Activated CD8-positive, alpha-beta memory T cell treated with anti-CD3 and anti-CD28 coated beads, Interleukin-2, amount 10 ng/mL, durations not matched to agents 7 days and 5 days (primary cell): Measurements from ENCODE around the gene RNASE11. TPM values are rescaled to one million over a fixed set of nuclear protein-coding genes. Genes with fewer than 3 reads are reported as not detected.
"Not testable (repeated sequence)": the region's sequence is repeated elsewhere in the genome, so short reads cannot be mapped to it uniquely, and the experiment has no call there.

Experiments
- ATAC-seq: fragments of 150-1000 bp; cut with Tn5 transposase; one replicate; pipeline ENCODE4 v1.10.0; 2021; ENCODE audit warnings: moderate library complexity
- CTCF ChIA-PET: fragments of 350-600 bp; sonication (Branson Sonifier 250); formaldehyde crosslinking; loops from one replicate; lab custom pipeline; 2021; ENCODE audit warnings: antibody characterized with exemption; lab: Charles Lee
- DNase-seq: peaks from one replicate; pipeline ENCODE4 v3.0.0-alpha.2; 2020
- H3K27ac Mint-ChIP-seq: one replicate; pipeline ENCODE4 v1.8.0; 2021; ENCODE audit warnings: mild to moderate bottlenecking, mixed read lengths
- H3K27me3 Mint-ChIP-seq: one replicate; pipeline ENCODE4 v1.8.0; 2021; ENCODE audit warnings: mixed read lengths
- H3K36me3 Mint-ChIP-seq: one replicate; pipeline ENCODE4 v1.8.0; 2021; ENCODE audit warnings: mild to moderate bottlenecking, mixed read lengths
- H3K4me1 Mint-ChIP-seq: one replicate; pipeline ENCODE4 v1.8.0; 2021; ENCODE audit warnings: mixed read lengths
- H3K4me3 Mint-ChIP-seq: one replicate; pipeline ENCODE4 v1.8.0; 2021; ENCODE audit warnings: mild to moderate bottlenecking, moderate library complexity, mixed read lengths
- H3K9me3 Mint-ChIP-seq: one replicate; pipeline ENCODE4 v1.8.0; 2022; ENCODE audit warnings: low read depth, mixed read lengths
- total RNA-seq, 2 experiments: library from RNA; stranded (reverse); gene quantifications; one replicate each; pipeline ENCODE4 v1.2.3, GENCODE V29; 2021

The RNASE11 gene
- total RNA-seq, 2 experiments from 2014 or later: not detected

- H3K36me3 Mint-ChIP-seq: no peaks in the 10 kb centered on the region
- ATAC-seq: peak; percentile 13
- no peaks in the 10 kb centered on the region for H3K27me3 Mint-ChIP-seq
- no peak overlapping the region for H3K27ac Mint-ChIP-seq
- peak; percentile 83 for DNase-seq
- no peaks in the 10 kb centered on the region for H3K9me3 Mint-ChIP-seq
- CTCF ChIA-PET: interaction anchor here (0.7 to 6.7 kb wide), 28 partner anchors 9 to 293 kb away, joined by 3 to 89 read pairs (median 6); partner anchors contain the start of genes APEX1, CCNB1IP1, OSGEP and PIP4P1
- peaks cover 16% of the 10 kb centered on the region for H3K4me1 Mint-ChIP-seq
- no peak overlapping the region for H3K4me3 Mint-ChIP-seq
Observed at GRCh38 chr14:20610002-20610765, 22.4 kb upstream of the RNASE11 start.

DNA sequence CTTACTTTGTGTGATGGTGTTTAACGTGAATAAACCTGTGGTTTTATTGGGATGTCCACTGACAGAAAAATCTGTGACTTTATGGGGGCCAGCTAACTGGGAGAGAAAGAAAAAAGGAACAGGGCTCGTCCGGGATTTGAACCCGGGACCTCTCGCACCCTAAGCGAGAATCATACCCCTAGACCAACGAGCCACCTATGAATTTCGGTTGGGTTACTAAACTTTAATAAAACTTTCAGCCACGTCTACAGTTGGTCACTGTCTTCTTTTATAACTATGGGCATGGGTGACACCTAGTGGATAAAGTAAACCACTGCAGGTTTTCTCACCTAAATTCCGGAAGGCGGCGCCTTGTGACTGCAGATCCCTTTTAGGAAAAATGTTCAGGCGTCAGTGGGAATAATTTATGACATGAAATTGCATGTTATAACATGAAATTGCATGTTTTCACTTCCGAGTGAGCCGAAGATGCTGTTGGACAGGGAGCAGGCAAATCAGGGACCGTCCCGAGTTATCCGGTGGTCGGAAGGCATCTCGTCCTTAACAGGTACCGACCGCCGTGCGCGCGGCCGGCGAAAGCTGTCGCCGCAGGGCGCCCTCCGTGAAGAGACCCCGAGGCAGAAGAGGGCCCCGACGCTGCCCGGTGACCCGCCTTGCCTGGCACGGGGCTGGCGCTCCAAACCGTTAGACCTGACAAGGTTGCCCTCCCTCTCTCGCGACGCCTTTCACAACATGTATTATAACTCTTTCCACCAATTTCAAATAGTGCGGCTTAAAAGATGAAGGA is 21.6 kb upstream of the RNASE11 start:
- no peak overlapping the region for H3K4me3 Mint-ChIP-seq
- CTCF ChIA-PET: interaction anchor here (0.5 to 6.7 kb wide), 33 partner anchors 9 to 292 kb away, joined by 3 to 89 read pairs (median 4); partner anchors contain the start of genes APEX1, CCNB1IP1, OSGEP and PIP4P1
- H3K9me3 Mint-ChIP-seq: no peaks in the 10 kb centered on the region
- no peaks in the 10 kb centered on the region for H3K36me3 Mint-ChIP-seq
- H3K27me3 Mint-ChIP-seq: no peaks in the 10 kb centered on the region
- no peak overlapping the region for H3K27ac Mint-ChIP-seq
- peak; percentile 5 for ATAC-seq
- peak; percentile 77 for DNase-seq
- H3K4me1 Mint-ChIP-seq: peaks cover 10% of the 10 kb centered on the region

DNA sequence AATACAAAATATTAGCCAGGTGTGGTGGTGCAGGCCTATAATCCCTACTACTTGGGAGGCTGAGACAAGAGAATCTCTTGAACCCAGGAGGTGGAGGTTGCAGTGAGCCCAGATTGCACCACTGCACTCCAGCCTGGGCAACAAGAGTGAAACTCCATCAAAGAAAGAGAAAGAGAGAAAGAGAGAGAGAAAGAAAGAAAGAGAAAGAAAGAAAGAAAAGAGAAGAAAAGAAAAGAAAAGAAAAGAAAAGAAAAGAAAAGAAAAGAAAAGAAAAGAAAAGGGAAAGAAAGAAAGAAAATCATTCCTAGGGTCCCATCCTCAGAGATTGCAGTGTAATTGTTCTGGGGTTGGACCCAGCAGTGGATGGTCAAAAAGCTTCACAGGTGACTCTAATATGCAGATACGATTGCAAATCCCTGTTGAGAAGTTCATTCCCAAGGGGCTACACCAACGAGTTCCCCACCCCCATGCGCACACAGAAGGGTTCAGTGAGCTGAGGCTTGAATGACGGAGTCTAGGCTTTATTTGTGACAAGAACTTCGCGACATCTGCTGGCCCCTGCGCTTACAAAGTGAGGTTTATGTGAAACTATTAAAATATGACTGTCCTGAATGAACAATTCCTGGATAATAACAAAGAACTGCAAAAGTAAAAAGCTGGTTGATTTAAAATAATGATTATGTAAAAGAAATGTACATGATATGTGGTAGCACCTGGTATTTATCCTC is 20.7 kb upstream of the RNASE11 start:
- Mint-ChIP-seq H3K9me3 (no peaks in the 10 kb centered on the region), H3K27me3 (no peaks in the 10 kb centered on the region), H3K27ac (no peak overlapping the region), H3K4me3 (no peak overlapping the region), H3K36me3 (no peaks in the 10 kb centered on the region), H3K4me1 (peaks cover 10% of the 10 kb centered on the region)
- ATAC-seq (no peak), DNase-seq (no peak)
- CTCF ChIA-PET: interaction anchor here (0.5 to 6.7 kb wide), 19 partner anchors 8 to 281 kb away, joined by 3 to 89 read pairs (median 9); partner anchors contain the start of genes APEX1, CCNB1IP1, OSGEP and RNASE11

GRCh38 chr14:20607617-20608016 is 19.8 kb upstream of the RNASE11 start:
- H3K27me3 Mint-ChIP-seq: no peaks in the 10 kb centered on the region
- peaks cover 10% of the 10 kb centered on the region for H3K4me1 Mint-ChIP-seq
- H3K36me3 Mint-ChIP-seq: no peaks in the 10 kb centered on the region
- CTCF ChIA-PET: interaction anchor here (0.5 to 6.7 kb wide), 8 partner anchors 7 to 280 kb away, joined by 3 to 89 read pairs (median 23); partner anchors contain the start of genes RNASE4 and TEP1
- H3K4me3 Mint-ChIP-seq: no peak overlapping the region
- no peaks in the 10 kb centered on the region for H3K9me3 Mint-ChIP-seq
- DNase-seq: peak; percentile 58
- H3K27ac Mint-ChIP-seq: no peak overlapping the region
- ATAC-seq: no peak

- Mint-ChIP-seq H3K9me3 (no peaks in the 10 kb centered on the region), H3K27me3 (no peaks in the 10 kb centered on the region), H3K4me3 (no peak overlapping the region), H3K27ac (no peak overlapping the region), H3K4me1 (peaks cover 10% of the 10 kb centered on the region), H3K36me3 (no peaks in the 10 kb centered on the region)
- no peak for DNase-seq
- CTCF ChIA-PET: interaction anchor here (0.6 to 6.7 kb wide), 6 partner anchors 10 to 280 kb away, joined by 3 to 89 read pairs (median 42); partner anchors contain the start of genes RNASE4 and TEP1
- ATAC-seq: no peak
Observed at GRCh38 chr14:20606902-20607242, 19.1 kb upstream of the RNASE11 start.

GRCh38 chr14:20606190-20606901 is 18.5 kb upstream of the RNASE11 start:
- H3K36me3 Mint-ChIP-seq: no peaks in the 10 kb centered on the region
- H3K4me1 Mint-ChIP-seq: peaks cover 10% of the 10 kb centered on the region
- no peaks in the 10 kb centered on the region for H3K9me3 Mint-ChIP-seq
- no peak overlapping the region for H3K4me3 Mint-ChIP-seq
- CTCF ChIA-PET: interaction anchor here (1.1 to 6.7 kb wide), 4 partner anchors 9 to 279 kb away, joined by 4 to 89 read pairs (median 42); partner anchors contain the start of genes RNASE4 and TEP1
- H3K27me3 Mint-ChIP-seq: no peaks in the 10 kb centered on the region
- no peak overlapping the region for H3K27ac Mint-ChIP-seq
- ATAC-seq: no peak
- DNase-seq: no peak

DNA sequence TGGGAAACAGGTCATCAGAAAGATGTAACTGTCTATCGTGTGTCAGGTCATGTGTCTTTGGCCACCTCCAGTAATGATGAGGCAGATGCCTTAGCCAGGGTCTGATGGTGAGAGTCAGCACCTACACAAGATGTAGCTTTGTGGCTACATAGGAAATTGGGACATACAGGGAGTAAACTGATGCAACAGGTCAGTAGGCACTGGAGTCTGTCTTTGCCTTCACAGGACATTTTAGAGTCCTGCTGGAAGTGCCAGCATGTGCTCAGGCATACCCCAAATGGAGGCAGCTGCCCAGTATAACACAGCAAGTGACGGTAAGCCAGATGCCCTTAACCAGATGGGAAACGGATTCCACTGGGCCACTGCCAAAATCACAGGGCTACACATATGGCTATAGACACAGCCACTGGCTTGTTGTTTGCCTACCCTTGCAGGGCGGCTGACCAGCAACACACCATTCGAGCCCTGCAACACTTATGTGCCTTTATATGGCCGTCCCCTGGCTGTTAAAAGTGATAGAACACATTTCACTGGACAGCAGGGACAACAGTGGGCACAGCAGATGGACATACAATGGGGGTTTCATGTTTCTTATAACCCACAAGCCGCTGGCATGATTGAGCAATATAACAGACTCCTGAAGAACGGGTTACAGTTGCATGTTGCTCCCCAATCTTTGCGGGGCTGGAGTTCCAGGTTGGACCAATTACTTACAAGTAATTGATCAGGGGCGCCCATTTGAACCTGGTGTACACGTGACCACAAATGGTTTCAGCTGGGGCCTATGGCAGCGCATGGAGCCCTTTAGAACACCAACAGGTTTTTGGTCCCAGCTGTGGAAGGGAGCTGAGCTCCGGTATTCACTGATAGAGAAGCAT is 16.3 kb upstream of the RNASE11 start:
- H3K27ac Mint-ChIP-seq: no peak overlapping the region
- no peaks in the 10 kb centered on the region for H3K27me3 Mint-ChIP-seq

DNA sequence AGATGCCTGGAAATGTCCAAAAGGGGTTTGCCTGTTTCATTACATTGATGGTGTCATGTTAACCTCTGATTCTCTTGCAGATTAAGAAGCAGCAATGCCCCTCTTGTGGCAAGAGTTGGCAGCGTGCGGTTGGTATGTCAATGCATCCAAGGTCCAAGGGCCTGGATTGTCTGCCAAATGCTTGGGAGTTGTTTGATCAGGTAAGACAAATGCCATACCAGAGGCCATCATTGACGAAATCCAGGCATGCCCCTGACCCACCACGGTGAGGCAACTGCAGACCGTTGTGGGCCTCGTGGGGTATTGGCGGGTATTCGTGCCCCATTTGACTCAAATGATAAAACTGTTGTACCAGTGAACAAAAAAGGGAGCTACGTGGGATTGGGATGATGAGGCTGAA is 14.8 kb upstream of the RNASE11 start:
- H3K27ac Mint-ChIP-seq: no peak overlapping the region
- ATAC-seq (no peak), DNase-seq (no peak)
- H3K27me3 Mint-ChIP-seq: no peaks in the 10 kb centered on the region
- H3K4me3 Mint-ChIP-seq: no peak overlapping the region
- no peaks in the 10 kb centered on the region for H3K36me3 Mint-ChIP-seq
- H3K4me1 Mint-ChIP-seq: peaks cover 5% of the 10 kb centered on the region
- no peaks in the 10 kb centered on the region for H3K9me3 Mint-ChIP-seq
- CTCF ChIA-PET: no interaction called here

More for the DNA sequence above, 16.3 kb upstream of the RNASE11 start:
- DNase-seq (no peak), ATAC-seq (no peak)
- H3K4me1 Mint-ChIP-seq: peaks cover 10% of the 10 kb centered on the region
- no peaks in the 10 kb centered on the region for H3K36me3 Mint-ChIP-seq
- CTCF ChIA-PET: interaction anchor here (6.7 kb wide), 1 partner anchor 277 kb away, joined by 89 read pairs; no protein-coding TSS in a partner anchor
- no peaks in the 10 kb centered on the region for H3K9me3 Mint-ChIP-seq
- no peak overlapping the region for H3K4me3 Mint-ChIP-seq

DNA sequence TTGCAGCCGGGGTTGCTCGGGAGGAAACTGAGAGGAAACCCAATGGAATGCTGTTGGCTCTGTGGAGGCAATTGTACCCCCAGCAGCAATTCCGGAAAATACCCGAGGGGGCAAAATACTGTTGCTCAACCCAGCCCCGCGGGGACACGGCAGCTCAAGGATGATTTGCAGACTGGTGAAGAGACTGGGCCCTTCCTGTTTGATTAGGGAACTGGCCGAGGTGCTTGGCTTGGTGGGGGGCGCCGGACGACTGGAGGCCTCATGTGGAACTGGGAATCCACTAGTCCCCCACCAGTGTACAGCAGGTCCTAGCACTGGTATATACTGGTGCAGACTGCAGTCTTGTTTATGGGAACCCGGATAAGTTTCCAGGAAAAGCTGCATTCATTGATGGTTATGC is 13.7 kb upstream of the RNASE11 start:
- Mint-ChIP-seq H3K27ac (no peak overlapping the region), H3K27me3 (no peaks in the 10 kb centered on the region), H3K9me3 (no peaks in the 10 kb centered on the region), H3K4me1 (no peaks in the 10 kb centered on the region), H3K4me3 (no peak overlapping the region), H3K36me3 (no peaks in the 10 kb centered on the region)
- no peak for DNase-seq
- CTCF ChIA-PET: interaction anchor here (1.9 kb wide), 1 partner anchor 14 kb away, joined by 4 read pairs; the partner anchor contains the start of gene RNASE11
- no peak for ATAC-seq

GRCh38 chr14:20597108-20597507 is 9.3 kb upstream of the RNASE11 start:
- DNase-seq: no peak
- Mint-ChIP-seq H3K36me3 (no peaks in the 10 kb centered on the region), H3K9me3 (no peaks in the 10 kb centered on the region), H3K4me1 (peaks cover 3% of the 10 kb centered on the region), H3K27me3 (peaks cover 14% of the 10 kb centered on the region), H3K27ac (no peak overlapping the region), H3K4me3 (no peak overlapping the region)
- ATAC-seq: no peak
- CTCF ChIA-PET: interaction anchor here (1.6 to 2.2 kb wide), 4 partner anchors 9 to 23 kb away, joined by 4 to 9 read pairs (median 6); partner anchors contain the start of gene RNASE11

DNA sequence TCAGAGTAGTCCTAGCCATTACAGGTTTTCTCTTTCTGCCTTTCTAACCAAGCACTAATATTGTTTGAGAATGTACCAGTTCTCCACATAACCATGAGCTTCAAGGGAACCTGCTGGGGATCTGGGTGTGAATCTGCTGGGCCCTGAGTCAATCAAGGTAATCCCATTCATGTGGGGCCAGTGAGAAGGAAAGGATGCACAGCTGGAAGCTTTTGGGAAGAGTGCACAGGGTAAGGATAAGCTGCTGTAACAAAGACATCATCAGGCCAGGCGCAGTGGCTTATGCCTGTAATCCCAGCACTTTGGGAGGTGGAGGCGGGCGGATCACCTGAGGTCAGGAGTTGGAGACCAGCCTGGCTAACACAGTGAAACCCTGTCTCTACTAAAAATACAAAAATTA is 7.9 kb upstream of the RNASE11 start:
- H3K4me1 Mint-ChIP-seq, H3K36me3 Mint-ChIP-seq, CTCF ChIA-PET, ATAC-seq, H3K27ac Mint-ChIP-seq, H3K9me3 Mint-ChIP-seq, H3K4me3 Mint-ChIP-seq, DNase-seq: not testable (repeated sequence)
- H3K27me3 Mint-ChIP-seq: peaks cover 23% of the 10 kb centered on the region
